Measurements from ENCODE around the gene SLC19A2.

SLC19A2 gene

DNA sequence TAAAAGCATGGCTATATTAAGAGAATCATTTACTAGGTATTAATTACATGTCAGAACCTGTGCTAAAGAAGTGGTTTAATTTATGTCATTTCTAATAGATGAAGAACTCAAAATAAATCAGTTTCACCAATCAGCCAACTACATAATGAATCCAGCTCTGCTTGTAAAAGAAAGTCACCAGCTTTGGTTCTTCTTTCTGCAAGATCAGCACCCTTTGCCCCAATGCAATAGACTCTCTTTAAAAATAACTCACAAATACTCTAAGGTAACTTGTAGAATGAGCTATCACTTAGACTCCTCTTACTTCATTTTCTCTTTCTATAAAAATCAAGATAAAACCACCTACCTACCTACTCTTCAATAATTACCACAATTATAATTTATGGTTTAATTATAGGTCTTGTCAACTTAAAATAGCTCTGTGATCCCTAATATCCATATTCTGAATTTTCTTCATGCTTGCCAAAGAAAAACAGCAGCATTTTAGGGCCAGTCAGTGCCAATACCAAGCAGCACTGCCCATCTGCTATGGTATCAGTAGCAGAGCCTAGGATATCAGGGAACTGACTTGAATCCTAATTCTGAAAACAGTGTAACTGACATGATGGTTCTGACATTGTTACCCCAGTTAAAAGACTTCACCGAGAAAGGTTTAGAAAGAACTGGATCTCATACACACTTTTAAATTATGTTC, 11.3 kb downstream of the SLC19A2 start:
- no peak for DNase-seq

DNA sequence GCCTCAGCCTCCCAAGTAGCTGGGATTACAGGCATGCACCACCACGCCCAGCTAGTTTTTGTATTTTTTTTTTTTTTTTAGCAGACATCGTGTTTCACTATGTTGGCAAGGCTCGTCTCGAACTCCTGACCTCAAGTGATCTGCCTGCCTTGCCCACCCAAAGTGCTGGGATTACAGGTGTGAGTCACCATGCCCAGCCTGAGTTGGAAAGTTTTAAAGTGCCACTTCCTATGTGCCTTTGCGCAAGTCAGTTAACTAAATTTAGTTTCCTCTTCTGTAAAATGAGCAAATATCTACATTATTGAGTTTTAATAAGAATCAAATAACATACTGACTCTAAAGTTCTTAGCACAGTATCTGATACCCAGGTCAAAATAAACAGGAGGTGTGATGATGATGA, 12.4 kb downstream of the SLC19A2 start:
- no peak for DNase-seq

DNA sequence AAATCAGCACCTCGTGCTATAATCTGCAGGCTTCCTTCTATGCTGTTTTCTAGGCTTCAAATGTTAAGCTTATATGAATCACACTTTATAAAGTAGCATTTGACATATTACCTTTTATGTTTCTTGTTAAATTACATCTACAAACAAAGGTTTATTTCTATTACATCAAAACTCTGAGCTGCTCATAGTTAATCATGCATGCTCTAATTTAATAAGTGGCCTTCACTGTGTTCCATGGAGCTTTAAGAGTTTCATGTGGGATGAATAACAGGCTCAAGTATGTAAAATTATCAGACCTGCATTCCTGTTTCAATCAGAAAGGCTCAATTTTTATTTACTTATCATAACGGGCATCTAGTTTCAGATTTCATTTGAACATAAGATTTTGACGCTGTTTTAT, 13.0 kb downstream of the SLC19A2 start:
- no peak for DNase-seq

DNA sequence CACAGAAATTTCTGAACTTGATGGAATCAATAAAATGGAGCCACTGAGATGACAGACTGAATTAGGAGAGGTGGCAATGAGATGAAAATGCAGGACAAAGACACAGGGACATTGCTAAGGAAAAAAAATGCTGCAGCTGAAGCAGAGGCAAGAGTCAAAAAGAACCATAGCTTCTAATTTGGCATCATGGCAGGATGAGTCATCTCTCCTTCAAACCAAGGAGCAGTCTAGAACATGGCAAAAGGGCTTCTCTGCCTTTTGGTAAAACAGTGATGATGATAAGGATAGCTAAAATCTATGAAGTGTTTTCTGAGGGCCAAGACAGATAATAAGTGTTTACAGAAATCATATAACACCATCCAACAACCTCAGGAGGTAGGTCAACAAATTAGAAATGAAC, 16.8 kb downstream of the SLC19A2 start:
- no peak for DNase-seq

DNA sequence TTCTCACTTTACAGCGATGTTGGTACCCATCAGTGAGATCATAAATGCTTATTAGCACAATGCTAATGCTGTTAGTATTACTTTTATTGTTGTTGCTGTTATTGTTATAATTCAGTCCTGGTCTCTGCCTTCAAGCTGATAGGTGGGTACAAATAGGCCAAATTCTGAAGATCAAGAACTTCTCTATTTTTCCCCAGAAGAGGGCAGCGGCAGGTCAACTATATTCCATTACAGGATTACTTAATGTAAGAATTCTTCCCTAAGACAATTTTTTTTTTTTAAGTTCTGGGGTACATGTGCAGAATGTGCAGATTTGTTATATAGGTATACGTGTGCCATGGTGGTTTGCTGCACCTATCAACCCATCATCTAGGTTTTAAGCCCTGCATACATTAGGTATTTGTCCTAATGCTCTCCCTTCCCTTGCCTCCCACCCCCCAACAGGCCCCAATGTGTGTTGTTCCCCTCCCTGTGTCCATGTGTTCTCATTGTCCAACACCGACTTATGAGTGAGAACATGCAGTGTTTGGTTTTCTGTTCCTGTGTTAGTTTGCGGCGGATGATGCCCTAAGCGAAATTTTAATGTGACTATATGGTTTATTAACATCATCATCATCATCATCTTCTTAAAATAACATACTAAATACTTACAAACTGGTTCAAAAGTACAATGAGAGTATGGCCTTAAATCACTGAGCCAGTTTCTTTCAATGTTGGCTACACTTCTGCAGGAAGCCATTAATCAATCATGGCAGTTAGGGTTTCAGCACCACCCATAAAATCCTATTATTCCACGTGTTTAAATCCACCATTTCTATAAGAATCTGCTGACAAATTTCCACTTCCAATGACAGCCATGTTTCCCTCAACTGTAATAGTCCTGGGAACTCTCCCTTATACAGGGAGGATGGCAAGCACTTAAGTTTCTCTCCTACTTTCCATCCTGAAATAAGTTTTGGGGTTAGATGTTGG, 19.2 kb downstream of the SLC19A2 start:
- no peak for DNase-seq

DNA sequence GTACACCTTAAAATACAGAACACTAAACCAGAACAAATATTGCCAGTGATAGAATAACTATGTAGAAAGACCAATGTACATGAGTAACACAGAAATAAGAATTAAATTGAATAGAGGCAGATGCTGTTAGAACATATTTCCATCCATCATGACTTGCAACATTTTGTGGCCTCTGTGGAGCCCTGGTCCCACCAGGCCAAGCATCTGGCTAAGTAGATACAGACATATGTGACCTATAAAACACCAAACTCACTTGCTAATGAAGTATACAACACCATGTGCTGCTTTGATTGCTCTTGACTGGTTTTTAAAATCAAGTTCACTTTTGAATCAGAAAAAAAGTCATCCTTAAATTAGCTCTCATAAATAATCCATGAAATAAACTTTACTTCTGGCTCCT, 20.5 kb downstream of the SLC19A2 start:
- no peak for DNase-seq

DNA sequence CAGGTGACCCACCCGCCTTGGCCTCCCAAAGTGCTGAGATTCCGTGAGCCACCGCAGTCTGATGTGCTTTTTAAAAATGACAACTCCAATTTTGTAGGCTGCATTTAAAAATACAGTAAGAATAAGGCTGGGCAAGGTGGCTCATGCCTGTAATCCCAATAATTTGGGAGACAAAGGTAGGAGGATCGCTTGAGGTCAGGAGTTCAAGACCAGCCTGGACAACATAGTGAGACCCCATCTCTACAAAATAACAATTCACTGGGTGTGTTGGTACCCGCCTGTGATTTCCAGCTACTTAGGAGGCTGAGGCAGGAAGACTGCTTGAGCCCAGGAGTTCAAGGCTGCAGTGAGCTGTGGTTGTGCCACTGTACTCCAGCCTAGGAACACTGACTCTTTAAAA, 23.4 kb downstream of the SLC19A2 start:
- no peak for DNase-seq

DNA sequence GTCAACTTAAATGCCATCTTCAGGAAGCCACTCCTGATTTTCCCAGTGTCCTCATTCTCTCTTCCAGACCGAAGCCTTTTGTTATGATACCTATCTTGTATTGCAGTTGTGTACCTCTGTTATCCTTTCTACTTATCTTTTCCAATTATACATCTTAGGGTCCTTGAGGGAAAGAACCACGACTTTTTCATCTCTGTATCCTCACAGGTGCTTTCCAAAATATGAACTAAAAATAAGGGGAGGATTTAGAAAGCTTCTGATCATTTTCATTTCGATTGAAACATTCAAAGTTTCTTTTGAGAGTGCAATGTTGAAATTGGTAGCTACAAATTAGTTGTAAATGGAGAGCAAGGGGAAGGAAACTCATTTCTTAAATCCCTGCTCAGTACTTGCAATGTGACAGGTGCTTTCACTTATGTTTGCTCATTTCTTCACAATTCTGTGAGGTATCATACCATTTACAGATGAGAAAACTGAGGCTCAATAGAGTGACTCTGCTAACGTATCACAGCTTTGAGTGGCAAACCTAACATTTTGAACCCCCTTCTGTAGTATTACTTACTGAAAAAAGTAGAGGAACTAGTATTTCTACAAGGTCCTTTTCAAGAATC, 24.2 kb downstream of the SLC19A2 start:
- no peak for DNase-seq

DNA sequence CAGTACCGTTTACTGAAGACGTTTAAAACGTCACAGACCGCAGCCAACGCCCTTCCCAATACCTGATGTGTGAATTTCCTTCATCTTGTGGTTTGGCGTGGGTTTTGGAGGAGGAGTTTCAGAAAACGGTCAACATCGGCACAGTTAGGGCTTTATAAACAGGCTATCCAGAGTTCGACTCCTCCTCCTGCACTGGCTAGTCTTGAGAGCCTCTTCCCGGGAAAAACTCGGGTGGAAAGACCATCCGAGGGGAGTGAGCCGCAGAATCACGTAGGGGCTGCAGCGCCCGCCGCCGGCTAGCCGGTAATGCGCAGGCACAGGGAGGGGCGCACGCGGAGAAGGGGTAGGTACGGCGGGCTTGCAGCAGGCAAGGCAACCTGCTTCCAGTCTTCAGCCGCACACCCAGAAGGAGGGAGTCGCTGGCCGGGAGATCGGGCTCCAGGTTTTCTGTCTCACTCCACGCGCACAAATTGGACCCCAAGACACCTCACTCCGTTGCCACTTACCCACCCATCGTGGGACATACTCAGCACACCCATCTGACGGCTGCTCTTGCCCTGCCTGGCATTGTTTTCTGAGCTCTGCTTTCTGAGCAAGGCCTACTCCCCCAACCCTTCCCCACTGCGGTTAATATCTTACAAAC, 25.4 kb downstream of the SLC19A2 start:
- no peak for DNase-seq

DNA sequence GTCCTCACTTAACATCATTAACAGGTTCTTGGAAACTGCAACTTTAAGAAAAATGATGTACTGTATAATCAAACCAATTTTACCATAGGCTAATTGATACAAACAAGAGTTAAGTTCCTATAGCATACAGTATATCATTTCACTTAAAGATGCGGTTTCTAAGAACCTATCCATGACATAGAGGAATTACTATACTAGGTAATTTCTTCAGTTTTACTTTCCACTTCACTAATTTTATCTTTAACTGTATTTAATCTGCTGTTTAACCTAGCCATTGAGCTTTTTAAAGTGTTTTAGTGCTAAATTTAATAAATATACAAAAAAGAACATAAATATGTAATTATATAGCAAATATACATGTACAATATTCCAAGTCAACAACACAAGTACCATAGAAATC, 28.3 kb downstream of the SLC19A2 start:
- DNase-seq: no peak

DNA sequence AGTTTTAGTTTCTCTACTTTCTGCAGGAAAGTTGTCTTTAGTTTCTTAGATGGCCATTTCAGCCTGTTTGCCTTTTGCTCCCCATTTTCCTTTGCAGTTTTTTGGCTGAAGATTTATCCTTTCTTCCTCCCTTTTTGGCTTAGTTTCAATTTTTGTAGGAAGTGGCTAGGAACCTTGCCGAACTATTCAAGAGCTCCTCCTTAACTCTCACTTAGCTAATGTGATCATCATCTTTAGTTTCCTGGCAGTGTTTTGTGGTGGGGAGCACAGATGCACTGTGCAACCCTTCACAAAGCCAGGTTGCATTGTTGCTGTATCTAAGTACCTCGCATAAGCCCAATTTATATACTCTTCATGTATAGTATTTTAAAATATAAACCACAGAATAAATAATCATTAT, 29.7 kb downstream of the SLC19A2 start:
- DNase-seq: no peak

DNA sequence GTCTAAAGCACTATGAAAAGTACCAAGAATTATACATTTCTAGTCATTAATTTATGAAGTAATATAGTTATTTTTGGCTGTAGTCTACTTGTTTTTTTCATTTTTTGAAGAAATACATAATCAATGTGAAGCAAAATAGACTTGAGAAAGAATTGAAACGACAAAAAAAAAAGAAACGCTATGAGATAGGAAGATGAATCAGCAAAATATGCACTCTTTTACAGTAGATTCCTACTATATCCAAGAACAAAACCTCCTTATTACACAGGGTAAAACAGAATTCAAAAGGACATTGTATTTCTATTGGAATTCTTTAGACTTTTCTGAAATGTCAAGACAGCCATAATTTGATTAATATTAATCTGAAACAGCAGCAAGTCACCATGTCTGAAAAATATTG, 32.8 kb downstream of the SLC19A2 start:
- DNase-seq: no peak

DNA sequence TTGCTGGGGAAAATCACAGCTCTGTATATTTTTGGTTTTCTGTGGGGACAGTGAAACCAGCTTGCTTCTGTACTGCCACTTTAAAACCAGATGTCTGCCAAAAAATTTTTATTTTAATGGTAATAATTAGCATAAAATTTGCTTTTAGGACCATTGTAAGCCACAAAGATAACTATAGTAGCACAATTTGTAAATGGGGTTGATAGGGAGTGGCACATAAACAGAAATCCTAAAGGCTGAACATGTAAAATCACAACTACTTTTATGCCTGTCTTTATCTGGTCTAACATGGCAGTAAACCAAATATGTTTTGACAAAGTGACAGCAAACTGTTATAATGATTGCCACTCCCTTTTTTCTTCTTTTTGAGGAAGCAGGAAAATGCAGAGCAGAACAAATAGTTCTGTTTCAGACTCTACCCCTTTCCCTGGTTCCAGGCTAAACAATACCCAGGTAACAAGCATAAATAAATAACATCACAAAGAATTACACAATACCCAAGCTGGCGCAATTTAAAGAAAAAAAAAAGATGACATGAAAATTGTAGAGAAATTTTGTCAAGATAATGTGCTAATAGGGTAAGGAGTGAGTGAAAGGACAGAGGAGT, 34.4 kb downstream of the SLC19A2 start:
- DNase-seq: no peak

DNA sequence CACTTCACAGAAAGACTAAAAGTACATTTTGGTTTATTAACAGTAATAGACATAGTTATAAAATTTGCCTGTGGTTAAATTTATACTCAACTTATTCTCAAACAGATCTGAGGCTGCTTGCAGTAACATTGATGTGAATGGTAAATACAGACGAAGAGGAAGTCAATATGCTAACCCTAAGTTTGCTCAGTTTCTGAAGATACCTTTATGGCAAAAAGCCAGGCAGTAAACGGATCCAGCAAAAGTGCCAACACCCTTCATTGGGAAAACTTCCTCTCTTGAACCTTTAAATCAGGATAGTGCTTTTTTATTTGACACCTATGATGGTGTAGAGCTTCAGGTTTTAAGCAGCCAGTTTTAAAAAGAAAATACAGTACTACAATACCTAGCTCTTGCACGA, 41.8 kb downstream of the SLC19A2 start:
- no peak for DNase-seq

DNA sequence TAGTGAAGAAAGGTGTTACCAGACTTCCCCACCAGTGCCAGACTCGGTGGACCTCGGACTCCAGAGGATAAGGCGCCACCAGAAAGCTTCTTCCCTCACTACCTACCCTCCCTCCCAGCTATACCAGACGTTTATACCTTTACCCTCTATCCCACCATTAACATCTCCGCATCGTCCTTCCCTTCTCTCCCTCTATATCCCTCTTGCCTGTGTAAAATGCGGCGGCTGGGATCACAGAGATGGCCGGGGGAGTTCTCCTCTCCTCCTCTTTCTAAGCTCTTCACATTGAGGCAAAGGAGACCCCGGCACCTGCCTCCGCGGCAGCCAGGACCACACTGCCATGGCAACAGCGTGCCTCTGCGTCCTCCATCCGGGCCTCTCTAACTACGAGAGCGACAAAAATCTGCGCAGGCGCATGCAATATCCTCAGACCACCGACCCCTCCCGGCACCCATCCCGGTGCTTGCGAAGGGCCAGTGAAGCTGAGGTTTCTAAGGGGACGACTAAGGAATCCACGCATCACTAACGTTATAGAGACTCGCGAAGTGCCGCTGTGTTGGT, 58.6 kb downstream of the SLC19A2 start, which contains the start of gene CCDC181:
CCDC181 (minus strand) TSS at position 394 of the 561 bp plus-strand sequence. CDS start 2,547 bp downstream, outside the sequence.
- DNase-seq: peak; percentile 12

DNA sequence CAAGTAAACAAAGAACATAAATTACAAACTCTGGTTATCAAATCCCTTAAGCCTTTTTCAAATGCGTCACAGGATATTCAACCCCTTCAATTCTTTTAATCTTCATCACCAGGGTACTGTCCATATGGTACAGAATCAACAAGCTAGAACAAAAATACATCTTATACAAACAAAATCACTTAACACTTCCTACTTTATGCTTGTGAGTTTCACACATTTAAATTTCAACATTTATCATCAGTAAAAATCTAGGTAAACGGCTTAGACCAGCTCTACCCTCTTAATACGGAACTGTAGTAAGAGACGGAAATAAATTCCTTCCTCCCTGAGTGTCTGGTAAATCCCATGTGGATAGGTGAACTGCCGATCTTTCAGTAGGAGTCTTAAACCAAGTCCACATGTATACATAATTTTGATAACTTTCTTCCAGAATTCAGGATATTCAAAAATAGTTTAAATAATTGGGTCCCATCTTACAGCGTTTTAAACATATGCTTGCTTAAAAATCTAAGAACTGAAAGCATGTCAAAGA, 59.5 kb downstream of the SLC19A2 start:
- no peak for DNase-seq

DNA sequence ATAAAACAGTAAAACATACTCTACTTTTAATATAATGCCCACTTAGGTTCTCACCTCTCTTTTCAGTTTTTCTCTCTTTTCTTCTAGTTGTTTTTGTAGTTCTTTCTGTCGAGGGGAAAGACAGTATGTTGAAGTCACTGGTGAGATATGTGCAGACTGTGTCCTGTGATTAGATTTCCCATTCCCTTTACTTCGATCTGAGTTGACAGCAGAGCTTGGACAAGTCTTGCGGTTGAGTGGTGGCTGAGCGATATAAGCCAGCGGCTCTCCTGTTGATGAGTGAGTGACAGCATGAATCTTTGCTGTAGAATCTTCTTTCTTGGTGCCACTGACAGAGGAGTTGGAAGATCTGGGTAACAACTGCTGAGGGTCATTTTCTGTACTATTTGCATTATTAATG, 64.4 kb downstream of the SLC19A2 start:
- DNase-seq: no peak

DNA sequence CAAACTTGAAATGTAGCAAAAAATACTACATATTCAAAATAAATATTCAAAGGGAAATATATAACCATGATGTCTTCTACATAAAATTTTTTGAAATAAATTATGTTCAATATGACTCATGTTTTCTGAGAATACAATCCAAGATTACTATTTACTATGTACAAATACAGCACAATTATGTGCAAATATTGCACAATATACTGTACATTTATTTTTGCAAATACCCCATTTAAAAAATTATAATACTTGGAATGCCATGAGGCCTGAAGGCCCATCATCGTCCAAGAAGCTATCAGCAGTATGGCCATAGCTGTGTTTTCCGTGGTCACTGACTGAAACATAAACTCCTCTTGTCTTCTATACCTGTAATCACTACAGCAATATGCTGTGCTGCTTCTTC, 70.8 kb downstream of the SLC19A2 start:
- no peak for DNase-seq

Data from activated CD4-positive, alpha-beta T cell treated with anti-CD3 and anti-CD28 coated beads for 1 hour (primary cell).